HG03571 (cell line): ENCODE measurements around the gene PRRC2B.

Experiments
- ATAC-seq: cut with Tn5 transposase; IDR thresholded peaks from one replicate; pipeline ENCODE4 v1.9.1; 2021; ENCODE audit not compliant: unreplicated experiment

The PRRC2B gene

DNA sequence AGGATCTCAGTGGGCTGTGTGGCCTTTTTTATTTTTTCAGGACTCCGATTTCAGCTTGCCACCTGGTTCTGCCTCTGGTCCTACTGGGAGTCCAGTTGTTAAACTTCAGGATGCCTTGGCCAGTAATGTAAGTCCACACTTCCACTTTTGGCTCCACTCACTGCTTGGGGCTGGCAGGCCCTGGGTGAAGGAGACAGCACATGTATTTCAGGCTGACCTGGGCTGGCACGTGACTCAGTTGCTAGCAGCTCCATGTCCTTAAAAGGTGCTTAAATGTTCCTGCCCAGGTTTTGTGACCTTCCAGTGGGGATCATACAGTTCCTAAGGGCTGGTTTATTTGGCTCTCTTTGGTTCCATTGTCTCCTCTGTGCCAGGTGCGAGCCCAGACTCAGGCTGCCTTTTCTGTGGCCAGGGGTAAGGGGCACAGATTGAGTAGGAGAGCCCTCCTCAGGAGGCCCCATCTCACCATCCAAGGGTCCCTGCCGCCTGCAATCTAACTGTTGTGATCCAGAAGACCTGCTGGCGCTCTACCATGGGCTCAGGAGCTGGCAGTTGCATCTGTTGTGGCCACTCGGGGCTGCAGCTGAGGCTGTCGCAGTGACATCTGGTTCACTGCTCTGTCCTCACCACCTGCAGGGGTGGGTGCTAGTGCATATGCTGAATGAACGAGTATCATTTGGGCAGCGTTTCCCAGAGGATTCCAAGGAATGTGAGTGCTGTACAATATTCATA is 89.6 kb downstream of the PRRC2B start:
- no peak for ATAC-seq

DNA sequence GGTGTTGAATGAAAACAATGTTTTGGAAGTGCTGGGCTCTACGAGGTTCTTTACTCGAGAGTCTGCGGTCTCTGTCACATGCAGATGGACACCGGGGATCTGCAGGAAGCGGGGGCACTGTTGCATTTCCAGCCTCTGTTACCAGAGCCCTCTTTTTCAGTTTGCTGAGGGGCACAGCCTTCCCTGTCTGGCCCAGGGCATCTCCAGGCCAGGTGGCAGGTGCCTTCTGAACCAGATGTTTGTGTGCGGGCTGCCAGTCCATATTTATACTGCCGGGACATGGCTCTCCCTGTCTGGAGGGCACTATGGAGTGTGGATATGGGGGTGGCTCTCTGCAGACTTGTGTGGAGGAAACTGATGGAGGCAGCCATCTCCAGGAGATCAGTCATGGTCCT is 90.2 kb downstream of the PRRC2B start:
- ATAC-seq: no peak

DNA sequence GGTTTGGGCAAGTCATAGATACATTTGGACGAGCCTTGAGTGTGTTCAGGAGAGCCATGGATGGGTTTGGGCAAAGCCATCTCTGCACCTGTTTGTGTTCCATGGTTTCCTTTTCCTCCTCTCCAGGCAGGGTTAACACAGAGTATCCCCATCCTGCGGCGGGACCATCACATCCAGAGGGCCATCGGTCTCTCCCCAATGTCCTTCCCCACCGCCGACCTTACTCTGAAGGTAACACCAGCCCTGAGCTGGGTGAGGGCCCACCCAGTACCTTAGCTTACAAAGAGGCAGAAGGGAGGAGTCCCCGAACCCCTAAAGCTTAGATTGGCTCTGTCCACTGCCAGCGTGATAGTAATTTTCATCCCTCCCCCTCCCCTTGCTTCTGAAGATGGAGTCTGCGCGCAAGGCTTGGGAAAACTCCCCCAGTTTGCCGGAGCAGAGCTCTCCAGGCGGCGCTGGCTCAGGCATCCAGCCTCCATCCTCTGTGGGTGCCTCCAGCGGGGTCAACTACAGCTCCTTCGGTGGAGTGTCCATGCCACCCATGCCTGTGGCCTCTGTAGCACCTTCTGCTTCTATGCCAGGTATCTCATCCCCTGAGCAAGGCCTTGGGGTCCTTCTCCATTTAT is 90.8 kb downstream of the PRRC2B start:
- no peak for ATAC-seq

DNA sequence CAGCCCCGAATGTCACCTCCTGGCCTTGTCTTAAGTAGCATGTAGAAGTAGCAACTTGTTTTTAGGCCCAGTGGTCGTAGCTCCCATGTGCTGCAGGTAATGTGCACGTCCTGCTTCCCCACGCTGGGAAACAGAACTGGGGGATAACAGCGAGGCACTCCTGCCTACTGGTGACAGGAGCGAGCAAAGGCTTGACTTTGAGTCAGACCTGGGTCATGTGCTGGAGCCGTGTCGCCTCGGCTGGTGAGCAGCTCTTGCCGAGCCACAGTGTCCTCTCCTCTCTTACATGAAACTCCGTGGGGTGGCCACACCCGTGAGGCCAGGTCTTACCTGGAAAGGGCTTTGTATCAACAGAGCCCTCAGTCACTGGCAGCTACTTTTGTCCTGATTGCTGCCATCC is 91.3 kb downstream of the PRRC2B start:
- no peak for ATAC-seq

DNA sequence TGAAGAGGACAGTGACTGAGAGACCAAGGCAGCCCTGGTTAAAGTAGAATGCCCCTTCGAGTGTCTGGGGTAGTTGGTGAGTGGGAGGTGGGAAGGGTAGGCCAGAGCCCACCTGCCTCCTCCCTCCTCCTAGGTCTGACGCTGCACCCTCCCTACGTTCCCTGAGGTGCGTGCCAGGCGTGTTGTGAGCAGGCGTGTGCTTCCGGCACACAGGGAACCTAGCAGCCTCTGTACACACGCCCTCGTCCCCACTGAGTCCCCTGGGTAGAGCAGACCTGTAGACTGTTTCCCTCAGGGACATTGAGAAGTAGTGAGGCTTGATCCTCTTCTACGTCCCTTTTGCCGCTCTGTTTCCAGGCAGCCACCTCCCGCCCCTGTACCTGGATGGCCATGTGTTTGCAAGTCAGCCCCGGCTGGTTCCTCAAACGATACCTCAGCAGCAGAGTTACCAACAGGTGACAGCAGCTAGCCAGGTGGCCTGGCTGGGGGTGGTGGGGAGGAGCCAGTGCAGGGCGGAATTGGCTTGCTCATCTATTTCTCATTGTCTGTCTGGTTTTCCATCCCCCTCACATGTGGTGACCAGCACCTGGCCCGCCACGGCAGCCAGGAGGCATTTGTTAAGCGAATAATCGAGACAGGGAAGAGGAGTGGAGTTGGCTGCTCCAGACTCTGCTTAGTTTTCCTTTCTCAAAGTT is 92.0 kb downstream of the PRRC2B start:
- ATAC-seq: no peak

DNA sequence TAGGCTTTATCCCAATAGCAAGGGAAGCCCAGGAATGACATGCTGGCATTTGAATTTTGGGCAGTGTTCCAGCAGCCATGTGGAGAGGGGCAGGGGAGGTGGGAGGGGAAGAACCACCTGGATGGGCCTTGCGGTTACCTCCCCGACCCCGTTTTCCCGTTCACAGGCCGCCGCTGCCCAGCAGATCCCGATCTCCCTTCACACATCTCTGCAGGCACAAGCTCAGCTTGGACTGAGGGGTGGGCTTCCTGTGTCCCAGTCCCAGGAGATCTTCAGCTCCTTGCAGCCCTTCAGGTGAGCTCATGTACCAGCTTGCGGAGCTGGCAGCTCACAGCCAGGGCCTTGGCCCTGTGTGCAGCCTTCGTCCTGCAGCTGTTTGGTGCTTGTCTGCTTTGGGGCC is 93.1 kb downstream of the PRRC2B start:
- ATAC-seq: no peak

DNA sequence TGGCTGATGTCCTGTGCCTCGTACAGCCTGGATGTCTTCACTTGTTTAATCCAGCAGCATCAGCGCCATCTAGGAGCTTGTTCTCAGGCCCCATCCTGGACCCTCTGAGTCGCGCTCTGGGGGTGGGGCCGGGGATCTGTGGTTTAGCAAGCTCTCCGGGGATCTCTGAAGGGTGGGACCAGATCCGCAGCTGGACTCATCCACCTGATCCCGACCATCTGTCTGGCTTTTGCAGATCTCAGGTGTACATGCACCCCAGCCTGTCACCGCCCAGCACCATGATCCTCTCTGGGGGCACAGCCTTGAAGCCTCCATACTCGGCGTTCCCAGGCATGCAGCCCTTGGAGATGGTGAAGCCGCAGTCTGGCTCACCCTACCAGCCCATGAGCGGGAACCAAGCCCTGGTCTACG is 93.7 kb downstream of the PRRC2B start:
- ATAC-seq: no peak

DNA sequence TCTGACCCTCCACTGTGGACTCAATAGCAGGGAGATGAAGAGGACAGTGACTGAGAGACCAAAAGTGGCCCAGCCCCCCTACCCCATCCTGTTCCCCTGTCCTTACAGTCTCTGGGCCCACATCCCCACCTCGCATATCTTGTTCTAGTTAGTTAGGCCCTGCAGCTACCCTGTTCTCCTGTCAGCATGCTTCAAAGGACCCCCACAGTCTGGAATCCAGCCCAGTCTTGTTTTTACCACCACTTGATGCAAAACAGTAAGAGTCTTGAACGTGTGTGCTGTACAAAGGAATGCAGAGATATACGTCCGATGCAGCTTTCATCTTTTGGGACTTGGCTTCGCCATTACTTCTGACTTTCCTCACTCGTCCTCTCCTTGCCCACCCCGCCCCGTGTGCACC is 96.6 kb downstream of the PRRC2B start:
- ATAC-seq: no peak

DNA sequence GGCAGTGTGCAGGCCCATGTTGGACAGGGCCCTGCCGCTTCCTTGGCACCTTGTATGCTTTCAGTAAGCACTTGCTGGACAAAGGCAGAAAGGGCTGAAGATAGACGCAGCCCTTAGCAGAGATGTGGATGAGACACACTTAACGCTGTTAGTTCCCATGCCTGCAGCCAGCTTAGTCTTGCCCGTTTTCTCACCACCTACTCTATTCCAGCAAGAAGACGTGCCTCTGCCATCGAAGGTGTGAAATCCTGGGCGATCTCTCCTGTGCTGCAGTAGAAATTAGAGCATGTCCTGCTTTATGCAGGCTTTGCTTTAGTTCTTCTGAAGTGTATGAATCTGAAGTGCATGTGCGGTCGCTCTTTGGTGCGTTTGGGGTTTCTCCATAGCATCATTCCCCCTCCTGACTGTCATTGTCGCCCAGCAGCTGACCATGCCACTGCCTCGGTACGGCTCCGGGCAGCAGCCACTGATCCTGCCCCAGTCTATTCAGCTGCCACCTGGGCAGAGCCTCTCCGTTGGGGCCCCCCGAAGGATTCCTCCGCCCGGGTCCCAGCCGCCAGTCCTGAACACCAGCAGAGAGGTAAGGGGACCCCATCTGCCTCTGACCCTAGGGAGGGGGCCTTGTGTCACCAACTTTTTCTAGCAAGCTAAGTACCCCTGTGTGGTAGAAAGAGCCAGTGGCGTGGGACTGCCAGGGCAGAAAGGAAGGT is 97.3 kb downstream of the PRRC2B start:
- no peak for ATAC-seq

DNA sequence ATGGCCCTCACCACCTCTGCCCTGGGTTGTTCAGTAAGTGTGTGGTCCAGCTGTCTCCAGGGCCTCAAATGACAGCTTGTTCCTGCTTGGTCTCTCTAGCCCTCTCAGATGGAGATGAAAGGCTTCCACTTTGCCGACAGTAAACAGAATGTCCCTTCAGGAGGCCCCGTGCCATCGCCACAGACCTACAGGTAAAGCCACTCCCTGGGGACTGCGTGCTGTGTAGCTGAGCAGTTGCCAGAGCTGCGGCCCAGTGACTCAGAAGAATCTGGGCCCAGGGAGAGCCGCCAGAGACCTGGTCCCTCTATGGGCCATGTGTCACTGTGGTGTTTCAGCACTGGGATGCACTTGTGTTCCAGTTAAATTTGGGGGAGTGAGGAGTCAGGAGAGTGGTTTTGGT is 98.2 kb downstream of the PRRC2B start:
- no peak for ATAC-seq

DNA sequence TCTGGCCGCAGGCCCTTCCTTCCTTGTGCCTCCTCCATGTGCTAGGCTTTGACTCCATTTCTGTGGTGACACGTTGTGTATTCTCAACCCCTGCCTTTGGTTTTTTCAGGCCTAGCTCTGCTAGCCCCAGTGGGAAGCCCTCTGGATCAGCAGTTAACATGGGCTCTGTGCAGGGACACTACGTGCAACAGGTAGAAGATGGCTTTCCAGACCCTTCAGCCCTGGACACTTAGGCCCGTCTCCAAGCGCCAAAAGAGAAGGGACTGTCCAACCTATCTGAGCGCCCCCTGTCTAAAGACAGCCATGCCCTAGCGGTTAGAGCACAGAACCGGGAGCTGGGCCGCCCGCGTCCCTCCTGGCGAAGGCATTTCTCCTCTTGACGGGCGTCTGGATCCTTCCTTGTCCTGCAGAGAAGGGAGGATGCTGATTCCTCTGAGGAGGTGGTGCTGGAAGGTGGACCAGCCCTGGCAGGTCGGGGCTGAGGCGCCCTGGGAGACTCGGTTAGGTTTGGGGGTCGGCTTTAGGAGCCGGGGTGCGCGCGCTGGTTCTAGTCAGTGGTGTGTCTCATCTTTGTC is 100.5 kb downstream of the PRRC2B start:
- no peak for ATAC-seq

DNA sequence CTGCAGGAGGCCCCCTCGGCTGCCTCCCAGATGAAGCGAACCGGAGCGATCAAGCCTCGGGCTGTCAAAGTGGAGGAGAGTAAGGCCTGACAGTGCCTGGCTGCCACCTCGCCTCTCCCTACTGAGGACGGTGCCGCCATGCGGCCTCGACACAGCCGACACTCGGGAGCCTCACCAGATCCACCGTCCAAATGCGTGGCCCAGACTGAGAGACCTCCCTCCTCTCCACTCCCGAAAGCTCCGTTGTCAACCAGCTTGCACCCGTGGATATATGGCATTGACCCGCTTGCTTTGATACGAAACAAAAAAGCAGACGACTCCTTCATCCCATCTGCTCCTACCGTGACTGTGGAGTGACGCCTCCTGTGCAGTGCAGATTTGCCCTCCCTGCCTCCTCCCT is 101.9 kb downstream of the PRRC2B start:
- no peak for ATAC-seq

DNA sequence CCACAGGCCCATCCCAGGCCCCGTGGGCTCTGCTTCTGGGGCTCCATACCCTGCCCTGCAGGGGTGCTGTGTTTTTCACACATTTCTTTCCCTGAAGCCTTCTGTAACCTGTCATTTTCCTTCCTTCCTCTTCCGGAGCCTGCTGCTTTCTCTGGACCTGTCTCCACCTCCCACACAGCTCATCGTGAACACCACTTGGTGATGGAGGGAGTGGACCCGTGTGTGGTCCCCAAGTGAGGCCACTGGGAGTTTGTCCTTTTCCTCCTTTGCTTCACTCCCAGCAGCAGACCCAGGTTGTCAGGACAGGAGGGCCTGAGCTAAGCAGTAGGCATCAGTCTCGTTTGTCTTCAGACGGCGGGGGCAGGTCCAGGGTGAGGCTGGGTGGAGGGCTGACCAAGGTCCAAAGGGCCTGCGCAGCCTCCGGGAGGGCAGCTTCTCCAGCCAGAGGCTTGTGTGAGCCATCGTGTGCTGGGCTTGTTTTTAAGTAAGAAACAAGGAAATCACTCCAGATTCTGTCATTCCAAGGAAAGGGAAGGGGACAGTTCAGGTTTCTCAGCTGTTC is 103.0 kb downstream of the PRRC2B start:
- ATAC-seq: no peak

DNA sequence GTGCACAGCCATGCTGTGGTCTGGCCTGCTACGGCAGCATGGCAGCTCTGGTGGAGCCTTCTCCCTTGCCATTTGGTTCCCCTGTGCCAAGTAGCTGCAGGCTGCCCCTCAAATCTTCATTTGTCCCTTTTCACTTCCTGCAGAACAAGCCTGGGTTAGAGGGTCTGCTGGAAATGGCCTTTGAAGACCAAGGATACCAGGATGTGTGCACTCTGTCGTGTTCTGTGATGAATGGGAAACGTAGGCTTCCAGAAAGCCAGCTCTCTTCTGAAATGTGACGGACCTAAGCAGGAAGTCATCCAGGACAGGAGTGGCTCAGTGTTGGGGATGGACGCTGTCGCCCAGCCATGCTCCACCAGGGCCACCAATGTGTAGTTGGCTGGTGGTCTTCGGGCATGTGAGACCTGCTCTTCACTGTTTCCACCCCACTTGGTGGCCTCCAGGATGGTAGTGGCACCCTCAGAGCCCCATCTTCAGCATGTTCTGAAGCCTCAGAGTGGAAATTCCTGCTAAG is 105.4 kb downstream of the PRRC2B start:
- ATAC-seq: no peak

DNA sequence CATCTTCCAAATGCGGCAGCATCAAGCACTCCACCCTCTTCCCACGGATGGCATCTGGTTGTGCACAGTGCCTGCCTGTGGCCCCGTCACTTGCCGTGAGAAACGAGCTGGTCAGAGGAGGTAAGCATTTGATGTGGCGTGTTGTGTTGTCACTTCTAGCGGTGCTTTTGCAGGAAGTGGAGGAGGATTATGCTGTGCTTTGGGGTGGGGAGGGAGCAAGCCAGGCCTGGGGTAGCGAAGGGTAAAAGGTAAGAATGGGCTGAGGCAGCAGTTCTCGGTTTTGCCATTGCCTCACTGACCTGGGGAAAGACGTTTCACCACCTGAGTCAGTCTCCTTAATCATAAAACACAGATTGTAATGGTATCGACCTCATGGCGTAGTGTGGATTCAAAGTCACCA is 106.5 kb downstream of the PRRC2B start:
- no peak for ATAC-seq

DNA sequence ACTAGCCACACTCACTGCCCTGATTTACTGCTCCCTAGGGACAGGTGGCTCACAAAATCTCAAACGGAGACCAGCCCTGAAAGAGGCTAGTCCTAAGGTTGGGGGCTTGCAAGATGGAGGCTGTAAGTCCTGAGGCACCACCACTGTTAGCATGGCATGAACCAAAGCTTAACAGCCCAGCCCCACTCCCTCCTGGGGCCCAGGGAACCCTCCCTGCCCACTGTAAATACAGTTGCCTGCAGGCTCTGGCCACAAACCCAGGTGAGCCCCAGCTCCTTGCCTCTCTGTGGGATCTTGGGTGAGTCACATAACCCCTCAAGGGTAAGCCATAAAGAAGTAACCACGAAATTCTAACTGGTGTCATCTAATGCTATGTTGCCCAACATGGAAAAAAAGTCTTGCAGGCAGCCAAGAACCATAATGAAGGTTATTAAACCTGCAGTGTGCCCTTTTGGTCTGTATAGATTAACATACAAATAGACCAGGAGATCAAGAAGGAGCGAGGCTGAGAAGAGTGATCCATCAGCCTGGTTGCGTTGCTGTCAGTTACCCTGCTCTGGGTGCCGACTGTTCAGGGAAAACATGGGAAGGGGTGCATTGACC is 107.2 kb downstream of the PRRC2B start:
- ATAC-seq: no peak

DNA sequence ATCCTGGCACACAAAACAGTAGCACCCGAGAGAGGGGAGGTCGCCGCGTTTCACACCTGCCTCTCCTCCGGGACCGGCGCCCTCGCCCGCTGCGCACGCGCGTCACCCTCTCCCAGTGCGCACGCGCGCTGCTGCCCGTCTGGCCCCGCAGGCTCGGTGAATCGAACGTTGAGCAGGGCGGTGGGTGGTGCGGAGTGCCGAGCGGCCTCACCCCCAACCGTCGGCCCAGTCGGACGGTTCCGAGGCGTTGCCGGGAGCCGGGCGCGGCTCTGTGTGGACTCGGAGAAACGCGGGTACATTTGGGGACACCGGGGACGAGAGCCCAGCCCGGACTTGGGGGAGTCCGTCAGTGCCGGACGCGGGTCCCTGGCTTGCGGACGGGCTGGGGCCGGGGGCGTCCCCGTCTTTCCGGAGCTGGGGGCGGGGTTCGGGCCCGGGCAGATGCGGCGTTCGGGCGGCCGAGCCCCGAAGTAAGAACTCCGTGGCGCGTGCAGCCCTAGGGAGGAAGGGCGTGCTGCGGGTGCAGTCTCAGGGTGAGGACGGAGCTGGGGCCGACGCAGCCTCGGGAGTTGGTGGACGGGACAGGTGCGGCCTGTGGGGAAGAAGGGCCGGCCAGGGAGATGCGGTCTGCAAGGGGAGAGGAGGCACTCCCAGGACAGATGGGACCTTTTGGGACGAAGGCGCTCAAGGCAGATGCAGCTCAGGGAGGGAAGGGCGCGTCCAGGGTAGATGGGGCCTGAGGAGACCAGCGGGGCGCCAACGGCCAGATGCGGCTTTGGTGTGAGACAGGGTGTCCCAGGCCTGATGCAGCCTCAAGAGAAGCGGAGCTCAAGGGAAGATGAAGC is 109.1 kb downstream of the PRRC2B start, which contains the start of gene POMT1:
Gene POMT1 (plus strand): TSS at position 138 of the 845 bp plus-strand sequence. CDS start 1,301 bp downstream, outside the sequence.
- peak; percentile 67 for ATAC-seq

DNA sequence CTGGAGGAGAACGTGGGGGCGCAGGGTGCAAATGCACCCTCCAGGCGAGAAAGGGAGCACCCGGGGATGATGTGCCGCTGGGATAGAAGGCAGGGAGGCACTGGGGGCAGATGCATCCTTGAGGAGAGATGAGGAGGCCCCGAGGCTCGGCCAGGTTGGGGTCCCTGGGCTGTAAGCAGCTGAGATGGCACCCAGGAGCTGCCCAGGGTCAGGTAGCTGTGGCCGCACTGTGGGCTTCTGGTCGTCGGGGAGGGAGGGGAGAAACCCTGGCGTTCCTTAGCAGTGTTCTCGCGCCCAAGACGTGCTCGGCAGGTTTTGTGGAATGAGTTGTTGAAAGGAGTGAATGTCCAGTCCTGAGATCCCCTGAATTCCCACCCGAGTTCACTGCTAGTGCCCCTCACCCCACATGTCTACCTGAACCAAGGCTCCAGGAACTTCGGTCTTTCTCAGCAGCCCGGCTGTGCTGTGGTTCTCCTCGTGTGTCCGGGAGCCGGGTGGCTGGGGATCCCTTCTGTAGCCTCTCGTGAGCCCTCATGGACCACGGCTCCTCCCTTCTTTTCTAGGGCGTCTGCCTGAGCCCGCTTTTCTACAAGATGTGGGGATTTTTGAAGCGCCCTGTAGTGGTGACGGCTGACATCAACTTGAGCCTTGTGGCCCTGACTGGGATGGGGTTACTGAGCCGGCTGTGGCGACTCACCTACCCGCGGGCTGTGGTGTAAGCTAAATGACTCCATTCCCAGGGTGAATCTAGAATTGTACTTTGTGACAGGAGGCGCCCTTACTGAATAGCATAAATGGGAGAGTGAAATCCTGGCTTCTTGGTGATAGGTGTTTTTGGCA is 110.0 kb downstream of the PRRC2B start:
- ATAC-seq: no peak
